Measurements from ENCODE around the gene RHOG.
A peak's percentile ranks its signal among the peaks of the same experiment; 100 is the strongest.

Gene RHOG

GRCh38 chr11:3831378-3832239 is 9.2 kb downstream of the RHOG start:
- TF ChIP-seq TAF1 (IDR thresholded peaks at IDR 0.05; ENCODE audit: borderline replicate concordance, low read depth, low read length) (no peak), POLR2A (IDR thresholded peaks at IDR 0.05; ENCODE audit: low read depth, low read length) (no peak), POLR2AphosphoS5 (IDR thresholded peaks at IDR 0.05; ENCODE audit: low read depth, low read length) (no peak)
- no peak for DNase-seq (ENCODE audit: insufficient read length)
- FAIRE-seq, result no peak

DNA sequence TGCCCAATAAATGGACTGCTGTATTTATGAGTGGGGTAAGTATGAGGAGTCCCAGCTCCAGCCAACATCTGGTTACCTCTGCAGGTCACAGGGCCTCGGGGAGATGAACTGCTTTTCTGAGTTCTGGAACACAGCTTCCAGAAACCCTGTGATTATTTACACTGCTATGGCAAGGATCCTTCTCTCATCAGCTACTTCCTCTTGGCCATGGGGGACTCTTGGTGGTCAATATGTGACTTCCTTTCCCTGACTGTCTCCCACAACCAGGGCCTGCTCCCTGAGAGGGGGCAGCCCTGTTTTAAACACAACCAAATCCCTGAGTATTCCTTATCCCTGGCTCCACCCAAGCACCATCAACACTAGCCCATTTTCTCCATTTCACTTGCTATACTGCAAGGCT is 10.0 kb downstream of the RHOG start:
- FAIRE-seq (no peak), DNase-seq (ENCODE audit: insufficient read length) (no peak)
- TF ChIP-seq POLR2AphosphoS5 (IDR thresholded peaks at IDR 0.05; ENCODE audit: low read depth, low read length) (no peak), POLR2A (IDR thresholded peaks at IDR 0.05; ENCODE audit: low read depth, low read length) (no peak), TAF1 (IDR thresholded peaks at IDR 0.05; ENCODE audit: borderline replicate concordance, low read depth, low read length) (no peak)

DNA sequence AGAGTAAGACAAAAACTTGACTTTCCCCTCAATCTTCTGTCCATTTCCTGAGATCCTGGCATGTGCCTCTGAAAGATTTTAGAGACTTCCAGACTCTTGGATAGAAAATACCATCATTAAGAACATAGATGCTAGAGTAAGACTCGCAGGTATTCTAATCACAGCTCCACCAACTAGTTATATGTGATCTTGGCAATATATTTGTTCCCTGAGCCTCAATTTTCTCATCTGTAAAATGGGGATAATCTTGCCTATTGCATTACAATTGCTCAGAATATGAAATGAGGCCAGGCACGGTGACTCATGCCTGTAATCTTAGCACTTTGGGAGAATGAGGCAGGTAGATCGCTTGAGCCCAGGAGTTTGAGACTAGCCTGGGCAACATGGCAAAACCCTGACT is 10.7 kb downstream of the RHOG start:
- no peak for DNase-seq (ENCODE audit: insufficient read length)
- no peak for FAIRE-seq
- TF ChIP-seq POLR2AphosphoS5 (IDR thresholded peaks at IDR 0.05; ENCODE audit: low read depth, low read length) (no peak), POLR2A (IDR thresholded peaks at IDR 0.05; ENCODE audit: low read depth, low read length) (no peak), TAF1 (IDR thresholded peaks at IDR 0.05; ENCODE audit: borderline replicate concordance, low read depth, low read length) (no peak)

DNA sequence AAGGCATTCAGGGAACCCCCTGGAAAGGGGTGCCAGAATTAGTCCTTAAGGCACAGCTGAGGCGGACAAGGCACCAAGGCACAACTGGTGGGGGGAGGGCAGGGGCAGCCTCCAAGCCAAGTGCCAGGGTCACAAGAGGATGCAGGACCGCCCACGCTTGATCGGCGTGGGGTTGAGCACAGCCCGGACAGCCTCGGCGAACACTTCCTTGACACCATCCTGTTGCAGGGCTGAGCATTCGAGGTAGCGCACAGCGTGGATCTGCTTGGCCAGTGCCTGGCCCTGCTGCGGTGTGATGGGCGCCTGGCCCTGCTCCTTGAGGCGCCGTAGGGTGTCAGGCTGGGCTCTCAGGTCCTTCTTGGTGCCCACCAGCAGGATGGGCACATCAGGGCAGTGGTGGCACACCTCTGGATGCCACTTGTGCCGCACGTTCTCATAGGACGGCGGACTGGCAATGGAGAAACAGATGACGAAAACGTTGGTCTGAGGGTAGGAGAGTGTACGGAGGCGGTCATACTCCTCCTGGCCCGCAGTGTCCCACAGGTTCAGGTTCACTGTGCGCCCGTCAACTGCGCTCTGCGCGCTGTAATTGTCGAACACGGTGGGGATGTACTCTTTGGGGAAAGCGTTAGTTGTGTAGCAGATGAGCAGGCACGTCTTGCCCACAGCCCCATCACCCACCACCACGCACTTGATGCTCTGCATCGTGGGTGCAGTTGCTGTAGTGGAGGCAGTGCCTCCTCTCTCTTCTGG is 13.1 kb downstream of the RHOG start:
- TF ChIP-seq TAF1 (IDR thresholded peaks at IDR 0.05; ENCODE audit: borderline replicate concordance, low read depth, low read length) (no peak), POLR2AphosphoS5 (IDR thresholded peaks at IDR 0.05; ENCODE audit: low read depth, low read length) (peak; percentile 62), POLR2A (IDR thresholded peaks at IDR 0.05; ENCODE audit: low read depth, low read length) (peak; percentile 49; the same call in 1 of the 2 replicates)
- peak; percentile 9 for FAIRE-seq
- no peak for DNase-seq (ENCODE audit: insufficient read length)

GRCh38 chr11:3826721-3827120 is 14.0 kb downstream of the RHOG start:
- DNase-seq (ENCODE audit: insufficient read length), result no peak
- TF ChIP-seq TAF1 (IDR thresholded peaks at IDR 0.05; ENCODE audit: borderline replicate concordance, low read depth, low read length), result no peak
- TF ChIP-seq POLR2AphosphoS5 (IDR thresholded peaks at IDR 0.05; ENCODE audit: low read depth, low read length), result no peak
- TF ChIP-seq POLR2A (IDR thresholded peaks at IDR 0.05; ENCODE audit: low read depth, low read length), result no peak
- no peak for FAIRE-seq

DNA sequence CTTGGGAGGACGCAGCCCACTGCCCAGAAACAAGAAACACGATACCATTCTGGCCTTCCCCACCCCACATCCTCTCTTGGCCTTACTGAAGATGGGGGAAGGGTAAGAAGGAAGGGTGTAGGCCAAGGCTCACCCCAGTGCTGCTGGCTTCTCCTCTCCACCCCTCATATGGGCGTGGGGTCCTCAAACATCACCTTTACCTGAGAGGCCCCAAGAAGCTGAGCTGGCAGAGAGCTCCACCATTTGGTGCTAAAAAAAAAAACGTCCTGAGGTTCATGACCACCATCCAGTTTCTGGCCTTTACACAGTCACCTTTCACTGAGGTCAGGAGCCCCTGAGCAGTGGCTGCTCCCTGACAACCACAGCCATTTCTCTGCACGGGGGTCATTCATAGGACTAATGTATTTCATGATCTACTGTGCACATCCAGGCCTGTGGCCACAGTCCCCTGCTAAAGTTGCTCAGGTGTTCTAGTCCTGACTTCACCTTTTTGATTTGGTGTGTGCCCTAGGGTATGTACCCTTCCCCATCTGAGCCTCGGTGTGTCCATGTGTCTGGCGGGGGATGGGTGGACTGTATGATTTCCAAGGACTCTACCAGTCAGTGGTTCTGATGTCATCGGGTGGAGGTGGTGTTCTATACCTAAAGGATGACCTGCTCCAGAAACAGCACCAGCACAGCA is 15.1 kb downstream of the RHOG start:
- DNase-seq (ENCODE audit: insufficient read length) (no peak), FAIRE-seq (peak; percentile 69)
- TF ChIP-seq TAF1 (IDR thresholded peaks at IDR 0.05; ENCODE audit: borderline replicate concordance, low read depth, low read length), result no peak
- peak; percentile 70 for TF ChIP-seq POLR2AphosphoS5 (IDR thresholded peaks at IDR 0.05; ENCODE audit: low read depth, low read length)
- TF ChIP-seq POLR2A (IDR thresholded peaks at IDR 0.05; ENCODE audit: low read depth, low read length), result 0 out of 2 replicates have a peak, but pooled peaks have one; percentile 47

DNA sequence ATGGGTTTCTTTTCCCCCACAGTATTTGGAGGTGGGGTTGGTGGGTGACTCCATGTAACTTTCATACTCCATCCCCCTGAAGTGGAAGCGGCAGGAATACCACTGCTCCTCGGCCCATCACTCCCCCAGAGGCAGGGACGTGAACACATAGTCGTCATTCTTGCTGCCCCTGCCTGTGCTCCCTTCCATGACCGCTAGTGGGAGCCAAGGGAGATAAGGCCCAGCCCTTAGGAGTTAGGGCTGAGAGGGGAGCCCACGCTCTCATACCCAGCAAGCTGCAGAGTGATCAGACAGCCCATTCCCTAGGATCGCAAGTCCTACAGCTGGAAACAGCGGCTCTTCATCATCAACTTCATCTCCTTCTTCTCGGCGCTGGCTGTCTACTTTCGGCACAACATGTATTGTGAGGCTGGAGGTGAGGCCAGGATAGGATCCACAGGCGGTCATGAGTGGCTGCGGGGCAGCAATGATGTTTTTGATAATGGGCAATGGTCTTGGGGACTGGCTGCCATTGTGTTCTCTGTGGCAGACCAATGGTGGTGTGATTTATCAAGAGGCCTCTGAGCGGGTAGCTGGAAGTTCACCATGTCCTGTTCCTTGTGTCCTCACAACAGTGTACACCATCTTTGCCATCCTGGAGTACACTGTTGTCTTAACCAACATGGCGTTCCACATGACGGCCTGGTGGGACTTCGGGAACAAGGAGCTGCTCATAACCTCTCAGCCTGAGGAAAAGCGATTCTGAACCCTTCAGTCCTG is 15.9 kb downstream of the RHOG start:
- FAIRE-seq (peak; percentile 91), DNase-seq (ENCODE audit: insufficient read length) (peak; percentile 87)
- no peak for TF ChIP-seq POLR2A (IDR thresholded peaks at IDR 0.05; ENCODE audit: low read depth, low read length)
- no peak for TF ChIP-seq POLR2AphosphoS5 (IDR thresholded peaks at IDR 0.05; ENCODE audit: low read depth, low read length)
- no peak for TF ChIP-seq TAF1 (IDR thresholded peaks at IDR 0.05; ENCODE audit: borderline replicate concordance, low read depth, low read length)

DNA sequence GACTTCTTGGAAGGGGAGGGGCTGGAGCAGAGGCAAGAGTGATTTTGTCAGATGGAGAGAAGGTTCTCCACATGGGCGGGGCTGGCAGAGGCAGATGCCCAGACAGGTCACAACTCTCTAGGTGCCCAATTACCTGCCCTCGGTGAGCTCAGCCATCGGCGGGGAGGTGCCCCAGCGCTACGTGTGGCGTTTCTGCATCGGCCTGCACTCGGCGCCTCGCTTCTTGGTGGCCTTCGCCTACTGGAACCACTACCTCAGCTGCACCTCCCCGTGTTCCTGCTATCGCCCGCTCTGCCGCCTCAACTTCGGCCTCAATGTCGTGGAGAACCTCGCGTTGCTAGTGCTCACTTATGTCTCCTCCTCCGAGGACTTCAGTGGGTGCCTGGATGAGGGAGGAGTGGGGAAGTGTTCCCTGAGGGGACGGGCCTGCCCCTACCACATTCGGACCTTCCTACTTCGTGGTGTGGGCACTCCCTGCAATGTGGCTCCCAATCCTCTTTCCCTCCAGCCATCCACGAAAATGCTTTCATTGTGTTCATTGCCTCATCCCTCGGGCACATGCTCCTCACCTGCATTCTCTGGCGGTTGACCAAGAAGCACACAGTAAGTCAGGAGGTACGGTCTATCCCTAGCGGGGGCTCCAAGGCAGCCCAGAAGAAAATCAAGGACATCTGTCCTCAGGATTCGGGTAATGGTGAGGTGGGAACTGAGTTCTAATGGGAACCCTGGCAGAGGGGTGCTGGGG is 16.8 kb downstream of the RHOG start:
- TF ChIP-seq POLR2AphosphoS5 (IDR thresholded peaks at IDR 0.05; ENCODE audit: low read depth, low read length) (no peak), TAF1 (IDR thresholded peaks at IDR 0.05; ENCODE audit: borderline replicate concordance, low read depth, low read length) (no peak), POLR2A (IDR thresholded peaks at IDR 0.05; ENCODE audit: low read depth, low read length) (no peak)
- no peak for DNase-seq (ENCODE audit: insufficient read length)
- peak; percentile 74 for FAIRE-seq

GRCh38 chr11:3823303-3823702 is 17.5 kb downstream of the RHOG start:
- FAIRE-seq, result no peak
- no peak for TF ChIP-seq TAF1 (IDR thresholded peaks at IDR 0.05; ENCODE audit: borderline replicate concordance, low read depth, low read length)
- TF ChIP-seq POLR2A (IDR thresholded peaks at IDR 0.05; ENCODE audit: low read depth, low read length), result no peak
- no peak for TF ChIP-seq POLR2AphosphoS5 (IDR thresholded peaks at IDR 0.05; ENCODE audit: low read depth, low read length)
- DNase-seq (ENCODE audit: insufficient read length), result no peak

DNA sequence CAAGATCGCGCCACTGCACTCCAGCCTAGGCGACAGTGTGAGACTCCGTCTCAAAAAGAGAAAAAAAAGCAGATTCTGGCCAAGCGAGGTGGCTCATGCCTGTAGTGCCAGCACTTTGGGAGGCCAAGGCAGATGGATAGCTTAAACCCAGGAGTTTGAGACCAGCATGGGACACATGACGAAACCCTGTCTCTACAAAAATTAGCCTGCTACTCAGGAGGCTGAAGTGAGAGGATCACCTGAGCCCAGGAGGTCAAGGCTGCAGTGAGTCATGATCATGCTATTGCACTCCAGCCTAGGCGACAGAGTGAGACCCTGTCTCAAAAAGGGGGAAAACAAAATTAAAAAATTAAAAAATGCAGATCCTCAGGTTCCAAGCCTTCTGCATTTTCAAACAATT is 18.4 kb downstream of the RHOG start:
- FAIRE-seq, result no peak
- no peak for TF ChIP-seq POLR2AphosphoS5 (IDR thresholded peaks at IDR 0.05; ENCODE audit: low read depth, low read length)
- DNase-seq (ENCODE audit: insufficient read length), result no peak
